H7 (cell line): ENCODE data around the gene DHRSX. TPM values are rescaled to one million over a fixed set of nuclear protein-coding genes. Genes with fewer than 3 reads are reported as not detected.

Source experiments
- DNase-seq: peaks from one replicate; pipeline ENCODE4 v3.0.0; 2012
- H3K27me3 ChIP-seq: 2 replicates; pipeline ENCODE4 v1.6.0; 2011; ENCODE audit warnings: mild to moderate bottlenecking, low read length; ENCODE audit not compliant: control insufficient read depth, insufficient read depth
- H3K36me3 ChIP-seq: replicated peaks from 2 replicates; pipeline ENCODE4 v1.5.1; 2011; ENCODE audit warnings: low read length; ENCODE audit not compliant: control insufficient read depth, insufficient read depth
- H3K4me3 ChIP-seq: 2 replicates; pipeline ENCODE4 v1.5.1; 2011; ENCODE audit warnings: low read depth, mild to moderate bottlenecking, control low read depth, low read length, moderate library complexity; ENCODE audit not compliant: insufficient read depth
- total RNA-seq: library from RNA; depleted of rRNA; stranded (reverse); fragments of >200 nt; shearing (Covaris generic); gene quantifications from 2 replicates; pipeline ENCODE4 v1.2.3, GENCODE V29; 2014

The DHRSX gene
- total RNA-seq, 1 experiment from 2014 or later = 25.5 TPM

DNA sequence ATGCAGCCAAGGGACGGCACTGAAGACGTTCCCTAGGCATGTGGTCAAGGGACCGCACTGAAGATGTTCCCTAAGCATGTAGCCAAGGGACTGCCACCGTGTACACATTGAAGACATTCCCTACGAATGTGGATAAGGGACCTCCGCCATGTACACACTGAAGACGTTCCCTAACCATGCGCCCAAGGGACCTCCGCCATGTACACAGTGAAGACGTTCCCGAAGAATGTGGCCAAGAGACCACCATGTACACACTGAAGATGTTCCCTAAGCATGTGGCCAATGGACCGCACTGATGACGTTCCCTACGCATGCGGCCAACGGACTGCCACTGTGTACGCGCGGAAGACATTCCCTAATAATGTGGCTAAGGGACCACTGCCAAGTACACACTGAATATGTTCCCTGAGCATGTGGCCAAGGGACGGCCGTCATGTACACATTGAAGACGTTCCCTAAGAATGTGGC lies 48.4 kb downstream of the DHRSX start:
- DNase-seq = no peak
- no peaks in the 10 kb centered on the region for H3K27me3 ChIP-seq
- no peak overlapping the region for H3K4me3 ChIP-seq
- no peaks in the 10 kb centered on the region; the same call in 1 of the 2 replicates for H3K36me3 ChIP-seq

DNA sequence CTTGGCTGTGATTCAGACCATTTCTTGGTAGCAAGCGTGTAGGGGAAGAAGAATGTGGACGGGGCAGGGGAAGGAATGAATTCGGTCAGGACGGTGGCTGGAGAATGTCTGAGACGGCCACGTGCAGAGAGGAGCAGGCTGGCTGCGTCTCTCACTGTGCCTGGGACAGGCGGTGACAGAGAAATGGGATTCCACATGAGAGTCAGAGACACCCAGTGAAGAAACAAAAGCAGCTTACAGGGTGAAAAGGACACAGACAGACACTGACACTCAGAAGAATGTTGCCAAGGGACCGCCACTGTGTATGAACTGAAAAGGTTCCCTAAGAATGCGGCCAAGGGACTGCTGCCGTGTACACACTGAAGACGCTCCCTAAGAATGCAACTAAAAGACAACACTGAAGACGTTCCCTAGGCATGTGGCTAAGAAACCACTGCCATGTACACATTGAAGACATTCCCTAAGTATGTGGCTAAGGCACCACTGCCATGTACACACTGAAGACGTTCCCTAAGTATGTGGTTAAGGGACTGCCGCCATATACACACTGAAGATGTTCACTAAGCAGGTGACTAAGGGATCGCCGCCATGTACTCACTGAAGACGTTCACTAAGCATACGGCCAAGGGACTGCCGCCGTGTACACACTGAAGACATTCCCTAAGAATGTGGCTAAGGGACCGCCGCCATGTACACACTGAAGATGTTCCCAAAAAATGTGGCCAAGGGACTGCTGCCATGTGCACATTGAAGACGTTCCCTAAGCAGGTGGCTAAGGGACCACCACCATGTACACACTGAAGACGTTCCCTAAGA lies 49.1 kb downstream of the DHRSX start:
- H3K27me3 ChIP-seq = no peaks in the 10 kb centered on the region
- no peak for DNase-seq
- H3K4me3 ChIP-seq = no peak overlapping the region
- no peaks in the 10 kb centered on the region; the same call in 1 of the 2 replicates for H3K36me3 ChIP-seq

DNA sequence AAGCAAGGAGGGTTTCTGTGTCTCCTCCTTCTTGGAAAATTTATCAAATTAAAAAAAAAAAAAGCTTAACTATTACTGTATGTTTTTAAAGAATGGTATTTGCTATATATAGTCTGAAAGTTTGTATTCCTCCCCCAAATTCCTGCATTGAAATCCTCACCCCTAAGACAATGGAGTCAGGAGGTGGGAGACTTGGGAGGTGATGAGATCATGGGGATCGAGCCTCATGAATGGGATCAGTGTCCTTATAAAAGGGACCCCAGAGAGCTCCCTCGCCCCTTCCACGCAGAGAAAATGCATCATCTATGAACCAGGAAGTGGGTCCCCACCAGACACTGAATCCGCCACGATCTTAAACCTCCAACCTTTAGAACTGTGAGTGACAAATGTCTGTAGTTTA lies 50.1 kb downstream of the DHRSX start:
- no peak overlapping the region for H3K4me3 ChIP-seq
- no peaks in the 10 kb centered on the region for H3K27me3 ChIP-seq
- peak; percentile 39 for DNase-seq

DNA sequence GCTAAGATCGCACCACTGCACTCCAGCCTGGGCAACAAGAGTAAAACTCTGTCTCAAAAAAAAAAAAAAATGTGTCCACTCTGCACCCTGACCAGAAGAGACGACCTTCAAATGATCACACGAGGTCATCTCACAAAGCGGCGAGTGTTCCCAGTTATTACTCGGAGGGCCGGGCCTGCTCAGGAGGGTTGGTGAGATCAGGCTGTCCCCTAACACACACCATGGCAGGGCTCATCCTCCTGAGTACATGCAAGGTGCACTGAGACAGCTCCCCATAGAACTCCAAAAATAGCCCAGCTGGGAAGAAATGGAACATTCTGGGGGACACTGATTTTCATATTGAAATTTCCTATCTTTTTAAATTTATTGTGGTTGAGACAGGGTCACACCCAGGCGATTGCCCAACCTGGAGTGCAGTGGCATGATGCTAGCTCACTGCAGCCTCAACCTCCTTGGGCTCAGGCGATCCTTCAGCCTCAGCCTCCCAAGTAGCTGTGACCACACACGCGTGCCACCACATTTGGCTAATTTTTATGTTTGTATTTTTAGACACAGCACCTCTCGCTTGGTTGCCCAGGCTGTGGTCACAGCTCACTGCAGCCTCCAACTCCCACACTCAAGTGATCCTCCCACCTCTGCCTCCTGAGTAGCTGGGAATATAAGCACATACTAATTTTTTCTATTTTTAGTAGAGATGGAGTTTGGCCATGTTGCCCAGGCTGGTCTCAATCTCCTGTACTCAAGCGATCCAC lies 51.5 kb downstream of the DHRSX start:
- H3K36me3 ChIP-seq = no peaks in the 10 kb centered on the region; the same call in 1 of the 2 replicates
- H3K27me3 ChIP-seq = no peaks in the 10 kb centered on the region
- no peak overlapping the region for H3K4me3 ChIP-seq
- DNase-seq = no peak

More for the DNA sequence above, 50.1 kb downstream of the DHRSX start:
- no peaks in the 10 kb centered on the region; the same call in 1 of the 2 replicates for H3K36me3 ChIP-seq

DNA sequence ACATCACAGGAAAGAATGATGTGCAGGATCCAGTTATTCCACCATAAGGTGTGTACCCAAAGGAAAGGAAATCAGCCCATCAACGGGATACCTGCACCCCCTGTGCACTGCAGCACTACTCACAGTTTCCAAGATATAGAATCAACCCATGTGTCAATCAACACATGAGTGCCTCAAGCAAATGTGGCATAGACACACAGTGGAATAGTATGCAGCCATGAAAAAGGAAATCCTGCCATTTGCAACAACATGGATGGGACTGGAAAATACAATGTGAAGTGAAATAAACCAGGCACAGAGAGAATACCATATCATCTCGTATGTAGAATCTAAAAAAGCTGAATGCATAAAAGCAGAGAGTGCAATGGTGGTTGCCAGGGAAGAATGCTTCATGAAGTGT lies 53.3 kb downstream of the DHRSX start:
- Histone ChIP-seq H3K27me3 (no peaks in the 10 kb centered on the region), H3K36me3 (no peaks in the 10 kb centered on the region), H3K4me3 (no peak overlapping the region)
- no peak for DNase-seq

DNA sequence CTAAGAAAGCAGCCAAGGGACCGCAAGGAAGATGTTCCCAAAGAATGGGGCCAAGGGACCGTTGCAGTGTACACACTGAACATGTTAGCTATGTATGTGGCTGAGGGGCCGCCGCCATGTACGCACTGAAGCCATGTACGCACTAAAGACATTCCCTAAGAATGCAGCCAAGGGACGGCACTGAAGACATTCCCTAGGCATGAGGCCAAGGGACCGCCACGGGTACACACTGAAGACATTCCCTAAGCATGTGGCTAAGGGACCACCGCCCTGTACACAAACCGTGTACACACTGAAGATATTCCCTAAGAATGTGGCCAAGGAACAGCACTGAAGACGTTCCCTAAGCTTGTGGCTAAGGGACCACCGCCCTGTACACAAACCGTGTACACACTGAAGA lies 54.0 kb downstream of the DHRSX start:
- DNase-seq = no peak

DNA sequence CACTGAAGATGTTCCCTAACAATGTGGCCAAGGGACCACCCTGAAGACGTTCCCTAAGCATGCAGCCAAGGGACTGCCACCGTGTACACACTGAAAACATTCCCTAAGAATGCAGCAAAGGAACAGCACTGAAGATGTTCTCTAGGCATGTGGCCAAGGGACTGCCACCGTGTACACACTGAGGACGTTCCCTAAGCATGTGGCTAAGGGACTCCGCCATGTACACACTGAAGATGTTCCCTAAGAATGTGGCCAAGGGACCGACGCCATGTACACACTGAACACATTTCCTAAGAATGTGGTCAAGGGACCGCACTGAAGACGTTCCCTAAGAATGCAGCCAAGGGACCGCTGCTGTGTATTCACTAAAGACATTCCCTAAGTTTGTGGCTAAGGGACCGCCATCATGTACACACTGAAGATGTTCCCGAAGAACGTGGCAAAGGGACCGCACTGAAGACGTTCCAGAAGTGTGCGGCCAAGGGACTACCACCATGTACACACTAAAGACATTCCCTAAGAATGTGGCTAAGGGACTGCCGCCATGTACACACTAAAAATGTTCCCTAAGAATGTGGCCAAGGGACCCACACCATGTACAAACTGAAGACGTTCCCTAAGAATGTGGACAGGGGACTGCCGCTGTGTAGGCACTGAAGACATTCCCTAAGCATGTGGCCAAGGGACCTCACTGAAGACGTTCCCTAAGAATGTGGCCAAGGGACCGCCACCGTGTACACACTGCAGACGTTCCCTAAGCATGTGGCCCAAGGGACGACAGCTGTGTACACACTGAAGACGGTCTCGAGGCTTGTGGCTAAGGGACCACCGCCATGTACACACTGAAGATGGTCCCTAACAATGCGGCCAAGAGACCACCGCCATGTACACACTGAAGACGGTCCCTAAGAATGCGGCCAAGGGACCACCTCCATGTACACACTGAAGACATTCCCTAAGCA lies 54.8 kb downstream of the DHRSX start:
- H3K27me3 ChIP-seq = no peaks in the 10 kb centered on the region
- peaks cover 2% of the 10 kb centered on the region; the same call in 1 of the 2 replicates for H3K36me3 ChIP-seq
- no peak overlapping the region for H3K4me3 ChIP-seq
- no peak for DNase-seq

More for the DNA sequence above, 54.0 kb downstream of the DHRSX start:
- Histone ChIP-seq H3K27me3 (no peaks in the 10 kb centered on the region), H3K4me3 (no peak overlapping the region), H3K36me3 (no peaks in the 10 kb centered on the region)

DNA sequence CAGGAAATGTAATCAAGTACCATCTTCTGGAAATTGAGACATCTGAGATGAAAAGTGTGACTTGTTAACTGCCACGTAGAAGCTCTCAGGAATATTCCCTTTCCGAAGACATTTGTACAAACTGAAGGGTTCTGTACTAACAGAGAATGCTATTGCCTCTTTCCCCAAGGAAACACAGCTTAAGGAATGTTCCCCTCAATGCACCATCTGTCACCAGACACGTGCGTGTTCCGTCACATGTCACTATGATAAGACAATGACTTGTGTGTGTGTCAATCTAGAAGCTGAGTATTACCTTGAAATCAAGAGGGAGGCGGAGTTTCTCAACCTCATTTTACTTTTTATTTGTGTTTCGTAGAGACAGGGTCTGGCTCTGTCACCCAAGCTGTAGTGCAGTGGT lies 58.1 kb downstream of the DHRSX start:
- H3K36me3 ChIP-seq = peaks cover 6% of the 10 kb centered on the region

DNA sequence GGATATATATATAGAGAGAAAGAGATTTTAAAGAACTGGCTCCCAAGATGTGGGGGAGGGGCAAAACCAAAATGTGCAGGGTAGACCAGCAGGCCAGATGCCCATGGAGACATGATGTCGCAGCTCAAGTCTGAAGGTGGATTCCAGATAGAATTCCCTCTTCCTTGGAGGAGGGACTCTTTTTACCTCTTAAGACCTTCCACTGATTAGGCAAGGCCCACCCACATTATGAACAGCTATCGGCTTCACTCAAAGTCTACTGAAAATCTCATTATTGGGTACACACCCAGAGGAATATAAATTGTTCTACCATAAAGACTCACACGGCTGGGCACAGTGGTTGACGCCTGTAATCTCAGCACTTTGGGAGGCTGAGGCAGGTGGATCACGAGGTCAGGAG lies 59.3 kb downstream of the DHRSX start:
- Histone ChIP-seq H3K27me3 (no peaks in the 10 kb centered on the region), H3K4me3 (no peak overlapping the region), H3K36me3 (peaks cover 6% of the 10 kb centered on the region)
- DNase-seq = no peak

More for the DNA sequence above, 58.1 kb downstream of the DHRSX start:
- no peak for DNase-seq
- H3K4me3 ChIP-seq = no peak overlapping the region
- H3K27me3 ChIP-seq = no peaks in the 10 kb centered on the region

DNA sequence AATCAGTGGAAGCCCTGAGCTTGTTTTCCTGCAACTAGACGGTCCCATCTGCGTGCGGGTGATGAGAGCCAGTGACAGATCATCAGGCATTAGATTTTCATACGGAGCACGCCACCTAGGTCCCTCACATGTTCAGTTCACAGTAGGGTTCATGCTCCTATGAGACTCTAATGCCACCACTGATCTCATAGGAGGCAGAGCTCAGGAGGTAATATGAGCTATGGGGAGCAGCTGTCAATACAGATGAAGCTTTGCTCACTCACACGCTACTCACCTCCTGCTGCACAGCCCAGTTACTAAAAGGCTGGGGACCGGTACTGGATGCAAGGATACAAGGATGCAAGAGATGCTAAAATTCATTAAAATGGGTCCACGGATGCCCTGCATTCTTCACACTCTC lies 61.2 kb downstream of the DHRSX start:
- no peak overlapping the region for H3K4me3 ChIP-seq
- no peaks in the 10 kb centered on the region for H3K27me3 ChIP-seq
- peaks cover 6% of the 10 kb centered on the region for H3K36me3 ChIP-seq
- DNase-seq = no peak

DNA sequence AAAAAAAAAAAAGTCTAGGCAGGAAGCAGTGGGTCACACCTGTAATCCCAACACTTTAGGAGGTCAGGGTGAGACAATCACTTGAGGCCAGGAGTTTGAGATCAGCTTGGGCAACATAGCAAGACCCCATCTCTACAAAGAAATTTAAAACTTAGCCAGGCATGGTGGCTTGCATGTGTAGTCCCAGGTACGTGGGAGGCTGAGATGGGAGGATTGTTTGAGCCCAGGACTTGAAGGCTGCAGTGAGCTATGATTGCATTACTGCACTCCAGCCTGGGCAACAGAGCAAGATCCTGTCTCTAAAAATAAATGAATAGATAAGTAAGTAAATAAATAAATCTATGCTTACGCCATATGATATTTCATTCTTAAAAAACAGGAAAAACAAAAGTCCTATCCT lies 65.3 kb downstream of the DHRSX start:
- H3K36me3 ChIP-seq = peaks cover 2% of the 10 kb centered on the region
- DNase-seq = no peak
- H3K27me3 ChIP-seq = no peaks in the 10 kb centered on the region
- H3K4me3 ChIP-seq = no peak overlapping the region

DNA sequence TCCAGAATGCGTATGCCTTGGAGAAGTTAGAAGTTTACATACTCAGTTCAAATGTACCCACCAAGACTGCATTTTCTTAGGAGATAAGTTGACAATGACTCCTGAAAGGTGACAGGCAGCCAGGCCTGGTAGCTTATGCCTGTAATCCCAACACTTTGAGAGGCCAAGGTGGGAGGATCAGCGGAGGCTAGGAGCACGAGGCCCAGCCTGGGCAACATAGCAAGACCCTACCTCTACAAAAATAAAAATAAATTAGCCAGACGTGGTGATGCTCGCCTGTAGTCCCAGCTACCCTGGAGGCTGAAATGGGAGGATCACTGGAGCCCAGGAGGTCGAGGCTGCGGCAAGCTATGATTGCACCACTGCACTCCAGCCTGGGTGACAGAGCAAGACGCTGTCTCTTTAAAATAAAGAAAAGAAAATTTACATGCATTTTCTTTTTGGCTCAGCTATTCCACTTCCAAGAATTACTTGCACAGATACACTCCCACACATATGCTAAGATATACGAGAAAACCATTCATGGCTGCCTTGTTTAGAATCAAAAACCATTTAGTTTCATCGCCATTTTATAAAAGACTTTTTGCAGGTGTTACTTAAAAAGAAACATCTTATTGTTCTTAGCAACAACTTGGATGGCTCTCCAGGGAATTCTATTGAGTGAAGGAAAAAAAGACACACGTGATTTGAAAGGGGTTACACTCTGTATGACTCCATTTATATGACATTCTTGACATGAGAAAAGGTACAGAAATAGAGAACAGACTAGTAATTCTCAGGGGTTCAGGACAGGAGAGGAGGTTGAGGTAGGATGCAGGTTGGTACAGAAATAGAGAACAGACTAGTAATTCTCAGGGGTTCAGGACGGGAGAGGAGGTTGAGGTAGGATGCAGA lies 66.3 kb downstream of the DHRSX start:
- H3K27me3 ChIP-seq = no peaks in the 10 kb centered on the region
- peaks cover under 1% of the 10 kb centered on the region; the same call in 1 of the 2 replicates for H3K36me3 ChIP-seq
- DNase-seq = no peak
- no peak overlapping the region for H3K4me3 ChIP-seq

DNA sequence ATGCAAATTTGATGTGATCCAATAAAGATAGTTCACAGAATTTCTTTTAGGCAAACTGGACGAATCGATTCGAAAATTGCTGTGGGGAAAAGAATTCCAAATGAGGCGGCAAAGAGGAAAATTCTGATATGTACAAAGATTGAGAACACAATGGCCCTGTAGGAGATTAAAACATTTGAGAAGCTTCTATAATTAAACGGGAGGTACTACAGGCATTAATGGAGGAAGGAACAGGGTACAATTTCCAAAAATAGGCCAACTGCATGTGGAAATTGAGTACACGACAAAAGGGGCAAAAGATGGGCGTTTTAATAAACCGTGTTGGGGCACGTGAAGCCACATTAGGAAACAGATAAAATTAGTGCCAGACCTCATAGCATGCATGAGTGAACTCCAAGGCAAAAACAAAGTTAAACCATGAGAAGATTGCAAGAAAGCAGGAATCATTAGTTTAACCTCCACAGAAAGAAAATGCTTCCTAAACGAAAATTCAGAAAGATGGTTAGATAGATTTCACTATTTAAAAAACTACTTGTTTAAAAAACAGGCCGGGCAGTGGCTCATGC lies 68.4 kb downstream of the DHRSX start:
- Histone ChIP-seq H3K36me3 (no peaks in the 10 kb centered on the region), H3K4me3 (no peak overlapping the region), H3K27me3 (no peaks in the 10 kb centered on the region)
- DNase-seq = no peak
